Bone marrow (tissue), 2 donors: ENCODE data around the gene NT5DC3.
"Not testable (repeated sequence)": the region's sequence is repeated elsewhere in the genome, so short reads cannot be mapped to it uniquely, and the experiment has no call there.

ENCODE experiments used
- DNase-seq, 2 donors: peaks; one replicate each; lab custom pipeline; 2025; lab: John Stamatoyannopoulos, UW

NT5DC3 gene

GRCh38 chr12:103855896-103856657, 15.0 kb upstream of the NT5DC3 start:
- no peak for DNase-seq

GRCh38 chr12:103855036-103855712, 14.1 kb upstream of the NT5DC3 start:
- no peak for DNase-seq

GRCh38 chr12:103854372-103854973, 13.4 kb upstream of the NT5DC3 start:
- DNase-seq: no peak

- DNase-seq: no peak
These were observed 11.5 kb upstream of the NT5DC3 start for GRCh38 chr12:103852498-103852997.

- DNase-seq: no peak
These were observed 10.1 kb upstream of the NT5DC3 start for GRCh38 chr12:103851127-103851526.

- DNase-seq: no peak
These were observed 9.4 kb upstream of the NT5DC3 start for GRCh38 chr12:103850429-103850828.

- no peak for DNase-seq
These were observed 8.0 kb upstream of the NT5DC3 start for GRCh38 chr12:103848917-103849491.

- no peak for DNase-seq
These were observed 7.1 kb upstream of the NT5DC3 start for GRCh38 chr12:103848143-103848542.

GRCh38 chr12:103846415-103846814, 5.4 kb upstream of the NT5DC3 start:
- no peak for DNase-seq

GRCh38 chr12:103844305-103844704, 3.3 kb upstream of the NT5DC3 start:
- DNase-seq: no peak

GRCh38 chr12:103841690-103842584, 903 bp upstream of the NT5DC3 start:
- DNase-seq: peak in 1 of 2 donors; percentile 39

- no peak for DNase-seq
These were observed 565 bp downstream of the NT5DC3 start for GRCh38 chr12:103840462-103840875.

GRCh38 chr12:103839609-103840461, 1.2 kb downstream of the NT5DC3 start:
- no peak for DNase-seq

GRCh38 chr12:103839103-103839502, 1.9 kb downstream of the NT5DC3 start:
- DNase-seq: no peak

GRCh38 chr12:103838254-103838914, 2.6 kb downstream of the NT5DC3 start:
- no peak for DNase-seq

GRCh38 chr12:103836345-103836744, 4.7 kb downstream of the NT5DC3 start:
- DNase-seq: no peak

- DNase-seq: not testable (repeated sequence)
These were observed 5.2 kb downstream of the NT5DC3 start for GRCh38 chr12:103835747-103836335.

- DNase-seq: no peak
These were observed 6.1 kb downstream of the NT5DC3 start for GRCh38 chr12:103834942-103835341.

- no peak for DNase-seq
These were observed 7.1 kb downstream of the NT5DC3 start for GRCh38 chr12:103833891-103834290.
